GM12878 (cell line): ENCODE results near the gene ZNF880. TPM values are rescaled to one million over a fixed set of nuclear protein-coding genes. Genes with fewer than 3 reads are reported as not detected.

Experiments
- BCL3 ChIP-seq: IDR thresholded peaks from 2 replicates; pipeline ENCODE4 v1.6.1; 2011; ENCODE audit warnings: borderline replicate concordance, low read depth, mild to moderate bottlenecking, moderate library complexity, low read length; ENCODE audit not compliant: insufficient read depth, poor library complexity, severe bottlenecking
- CBFB ChIP-seq: IDR thresholded peaks from 2 replicates; pipeline ENCODE4 v1.6.1; 2016; ENCODE audit warnings: antibody characterized with exemption, low read depth
- CBX3 ChIP-seq: fragments of 200-600 bp; sonication (generic); IDR thresholded peaks from 2 replicates; pipeline ENCODE4 v1.6.1; 2016; ENCODE audit warnings: low read depth, borderline replicate concordance
- EGR1 ChIP-seq, 2 experiments: IDR thresholded peaks; 1 replicate in 1 of 2; 2 replicates in 1 of 2; pipeline ENCODE4 v1.6.1; 2011 to 2012; ENCODE audit warnings: low read depth in 2 of 2, low read length in 2 of 2, borderline replicate concordance in 1 of 2, mild to moderate bottlenecking in 1 of 2, moderate library complexity in 1 of 2
- GABPA ChIP-seq: IDR thresholded peaks from 2 replicates; pipeline ENCODE4 v1.6.1; 2014; ENCODE audit warnings: antibody characterized with exemption, low read depth, mild to moderate bottlenecking, inconsistent platforms
- IRF4 ChIP-seq: IDR thresholded peaks from 2 replicates; pipeline ENCODE4 v1.6.1; 2011; ENCODE audit warnings: low read depth, low read length
- MTA2 ChIP-seq: fragments of 450-650 bp; IDR thresholded peaks from 2 replicates; pipeline ENCODE4 v1.6.1; 2016; ENCODE audit warnings: low read depth, mild to moderate bottlenecking, moderate library complexity
- MXI1 ChIP-seq: fragments of 150-350 bp; IDR thresholded peaks from 2 replicates; pipeline ENCODE4 v1.6.1; 2011; ENCODE audit warnings: low read depth, mild to moderate bottlenecking, inconsistent platforms, low read length, improper control_type of control experiment
- PAX5 ChIP-seq: IDR thresholded peaks from 2 replicates; pipeline ENCODE4 v1.6.1; 2011; ENCODE audit warnings: low read depth, low read length, borderline replicate concordance
- POLR2A ChIP-seq: IDR thresholded peaks from 2 replicates; pipeline ENCODE4 v1.6.1; 2011; ENCODE audit warnings: low read depth, mild to moderate bottlenecking, low read length
- SIN3A ChIP-seq: IDR thresholded peaks from 2 replicates; pipeline ENCODE4 v1.6.1; 2012; ENCODE audit warnings: low read depth, low read length, improper control_type of control experiment
- SIX5 ChIP-seq: IDR thresholded peaks from 2 replicates; pipeline ENCODE4 v1.6.1; 2011; ENCODE audit warnings: mild to moderate bottlenecking, low read depth, low read length, moderate library complexity; ENCODE audit not compliant: severe bottlenecking
- SUPT20H ChIP-seq: IDR thresholded peaks from 2 replicates; pipeline ENCODE4 v1.6.1; 2011; ENCODE audit warnings: low read depth, mild to moderate bottlenecking, low read length, moderate library complexity, borderline replicate concordance; ENCODE audit not compliant: control insufficient read depth
- ZBED1 ChIP-seq: IDR thresholded peaks from 2 replicates; pipeline ENCODE4 v1.6.1; 2016; ENCODE audit warnings: borderline replicate concordance
- polyA plus RNA-seq, 11 experiments: library from polyadenylated mRNA; depleted of rRNA in 4 of 11; unstranded in 6 of 11; stranded (reverse) in 5 of 11; fragments of >200 nt; fragmentation: Nextera tagmentation in 4 of 11; fragmentation: Illumina TruSeq in 1 of 11; extraction: Ambion mirVana in 4 of 11; extraction: Trizol in 1 of 11; gene quantifications; 1 replicate in 1 of 11; 2 replicates in 10 of 11; pipeline versions ENCODE4 v1.2.1 to v1.2.3, GENCODE V29; 2011 to 2016; ENCODE audit warnings: inconsistent platforms in 2 of 11, missing spikeins in 2 of 11, low read depth in 1 of 11
- total RNA-seq, 4 experiments: library from RNA; depleted of rRNA in 3 of 4; stranded (reverse); fragments of >200 nt in 3 of 4; fragmentation: Illumina TruSeq in 1 of 4; extraction: Trizol in 1 of 4; gene quantifications; 2 replicates each; pipeline versions ENCODE4 v1.2.1 to v1.2.3, GENCODE V29; 2013 to 2021
- TF ChIP-seq, protein P1 (sequence below): IDR thresholded peaks from 2 replicates; pipeline ENCODE4 v1.6.1; 2012; ENCODE audit warnings: low read depth, low read length, improper control_type of control experiment
- TF ChIP-seq, protein P2 (sequence below): fragments of 150-350 bp; IDR thresholded peaks from 2 replicates; pipeline ENCODE4 v1.6.1; 2014; ENCODE audit warnings: mild to moderate bottlenecking, low read depth, low read length
- TF ChIP-seq, protein P3 (sequence below): fragments of 450-650 bp; IDR thresholded peaks from 2 replicates; pipeline ENCODE4 v1.6.1; 2014; ENCODE audit warnings: mild to moderate bottlenecking
- TF ChIP-seq, protein P4 (sequence below): IDR thresholded peaks from 2 replicates; pipeline ENCODE4 v1.6.1; 2012; ENCODE audit warnings: low read depth, low read length, improper control_type of control experiment
- TF ChIP-seq, protein P5 (sequence below): IDR thresholded peaks from 2 replicates; pipeline ENCODE4 v1.6.1; 2012; ENCODE audit warnings: low read length, inconsistent platforms
- TF ChIP-seq, protein P6 (sequence below): fragments of 450-650 bp; IDR thresholded peaks from 2 replicates; pipeline ENCODE4 v1.6.1; 2016; ENCODE audit warnings: mild to moderate bottlenecking

The ZNF880 gene
- total and polyA plus RNA-seq, 10 of the 15 experiments (the other 5 are each of a cell fraction or from before 2014, with no cell fraction given): 14.4 to 45.2 (median 21.9) TPM

- TF ChIP-seq, protein P1, sequence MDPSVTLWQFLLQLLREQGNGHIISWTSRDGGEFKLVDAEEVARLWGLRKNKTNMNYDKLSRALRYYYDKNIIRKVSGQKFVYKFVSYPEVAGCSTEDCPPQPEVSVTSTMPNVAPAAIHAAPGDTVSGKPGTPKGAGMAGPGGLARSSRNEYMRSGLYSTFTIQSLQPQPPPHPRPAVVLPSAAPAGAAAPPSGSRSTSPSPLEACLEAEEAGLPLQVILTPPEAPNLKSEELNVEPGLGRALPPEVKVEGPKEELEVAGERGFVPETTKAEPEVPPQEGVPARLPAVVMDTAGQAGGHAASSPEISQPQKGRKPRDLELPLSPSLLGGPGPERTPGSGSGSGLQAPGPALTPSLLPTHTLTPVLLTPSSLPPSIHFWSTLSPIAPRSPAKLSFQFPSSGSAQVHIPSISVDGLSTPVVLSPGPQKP: peak; percentile 66
- TF ChIP-seq SIX5 (no peak), MTA2 (no peak), POLR2A (peak; percentile 85), SUPT20H (no peak), CBX3 (no peak), IRF4 (no peak), BCL3 (no peak), GABPA (peak; percentile 93), EGR1 (IDR thresholded peaks at IDR 0.05; ENCODE audit: borderline replicate concordance in 1 of 2, low read depth in 2 of 2, low read length in 2 of 2) (peak in 1 of 2 experiments; percentile 43; a peak in 1 of 3 replicates), PAX5 (no peak), CBFB (0 out of 2 replicates have a peak, but pooled peaks have one; percentile 11), MXI1 (no peak), ZBED1 (no peak), SIN3A (peak; percentile 45; the same call in 1 of the 2 replicates)
- TF ChIP-seq, protein P2, sequence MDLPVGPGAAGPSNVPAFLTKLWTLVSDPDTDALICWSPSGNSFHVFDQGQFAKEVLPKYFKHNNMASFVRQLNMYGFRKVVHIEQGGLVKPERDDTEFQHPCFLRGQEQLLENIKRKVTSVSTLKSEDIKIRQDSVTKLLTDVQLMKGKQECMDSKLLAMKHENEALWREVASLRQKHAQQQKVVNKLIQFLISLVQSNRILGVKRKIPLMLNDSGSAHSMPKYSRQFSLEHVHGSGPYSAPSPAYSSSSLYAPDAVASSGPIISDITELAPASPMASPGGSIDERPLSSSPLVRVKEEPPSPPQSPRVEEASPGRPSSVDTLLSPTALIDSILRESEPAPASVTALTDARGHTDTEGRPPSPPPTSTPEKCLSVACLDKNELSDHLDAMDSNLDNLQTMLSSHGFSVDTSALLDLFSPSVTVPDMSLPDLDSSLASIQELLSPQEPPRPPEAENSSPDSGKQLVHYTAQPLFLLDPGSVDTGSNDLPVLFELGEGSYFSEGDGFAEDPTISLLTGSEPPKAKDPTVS: no peak
- TF ChIP-seq, protein P3, sequence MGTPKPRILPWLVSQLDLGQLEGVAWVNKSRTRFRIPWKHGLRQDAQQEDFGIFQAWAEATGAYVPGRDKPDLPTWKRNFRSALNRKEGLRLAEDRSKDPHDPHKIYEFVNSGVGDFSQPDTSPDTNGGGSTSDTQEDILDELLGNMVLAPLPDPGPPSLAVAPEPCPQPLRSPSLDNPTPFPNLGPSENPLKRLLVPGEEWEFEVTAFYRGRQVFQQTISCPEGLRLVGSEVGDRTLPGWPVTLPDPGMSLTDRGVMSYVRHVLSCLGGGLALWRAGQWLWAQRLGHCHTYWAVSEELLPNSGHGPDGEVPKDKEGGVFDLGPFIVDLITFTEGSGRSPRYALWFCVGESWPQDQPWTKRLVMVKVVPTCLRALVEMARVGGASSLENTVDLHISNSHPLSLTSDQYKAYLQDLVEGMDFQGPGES: no peak
- TF ChIP-seq, protein P4, sequence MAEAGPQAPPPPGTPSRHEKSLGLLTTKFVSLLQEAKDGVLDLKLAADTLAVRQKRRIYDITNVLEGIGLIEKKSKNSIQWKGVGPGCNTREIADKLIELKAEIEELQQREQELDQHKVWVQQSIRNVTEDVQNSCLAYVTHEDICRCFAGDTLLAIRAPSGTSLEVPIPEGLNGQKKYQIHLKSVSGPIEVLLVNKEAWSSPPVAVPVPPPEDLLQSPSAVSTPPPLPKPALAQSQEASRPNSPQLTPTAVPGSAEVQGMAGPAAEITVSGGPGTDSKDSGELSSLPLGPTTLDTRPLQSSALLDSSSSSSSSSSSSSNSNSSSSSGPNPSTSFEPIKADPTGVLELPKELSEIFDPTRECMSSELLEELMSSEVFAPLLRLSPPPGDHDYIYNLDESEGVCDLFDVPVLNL: no peak
- TF ChIP-seq, protein P5, sequence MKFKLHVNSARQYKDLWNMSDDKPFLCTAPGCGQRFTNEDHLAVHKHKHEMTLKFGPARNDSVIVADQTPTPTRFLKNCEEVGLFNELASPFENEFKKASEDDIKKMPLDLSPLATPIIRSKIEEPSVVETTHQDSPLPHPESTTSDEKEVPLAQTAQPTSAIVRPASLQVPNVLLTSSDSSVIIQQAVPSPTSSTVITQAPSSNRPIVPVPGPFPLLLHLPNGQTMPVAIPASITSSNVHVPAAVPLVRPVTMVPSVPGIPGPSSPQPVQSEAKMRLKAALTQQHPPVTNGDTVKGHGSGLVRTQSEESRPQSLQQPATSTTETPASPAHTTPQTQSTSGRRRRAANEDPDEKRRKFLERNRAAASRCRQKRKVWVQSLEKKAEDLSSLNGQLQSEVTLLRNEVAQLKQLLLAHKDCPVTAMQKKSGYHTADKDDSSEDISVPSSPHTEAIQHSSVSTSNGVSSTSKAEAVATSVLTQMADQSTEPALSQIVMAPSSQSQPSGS: no peak
- TF ChIP-seq, protein P6, sequence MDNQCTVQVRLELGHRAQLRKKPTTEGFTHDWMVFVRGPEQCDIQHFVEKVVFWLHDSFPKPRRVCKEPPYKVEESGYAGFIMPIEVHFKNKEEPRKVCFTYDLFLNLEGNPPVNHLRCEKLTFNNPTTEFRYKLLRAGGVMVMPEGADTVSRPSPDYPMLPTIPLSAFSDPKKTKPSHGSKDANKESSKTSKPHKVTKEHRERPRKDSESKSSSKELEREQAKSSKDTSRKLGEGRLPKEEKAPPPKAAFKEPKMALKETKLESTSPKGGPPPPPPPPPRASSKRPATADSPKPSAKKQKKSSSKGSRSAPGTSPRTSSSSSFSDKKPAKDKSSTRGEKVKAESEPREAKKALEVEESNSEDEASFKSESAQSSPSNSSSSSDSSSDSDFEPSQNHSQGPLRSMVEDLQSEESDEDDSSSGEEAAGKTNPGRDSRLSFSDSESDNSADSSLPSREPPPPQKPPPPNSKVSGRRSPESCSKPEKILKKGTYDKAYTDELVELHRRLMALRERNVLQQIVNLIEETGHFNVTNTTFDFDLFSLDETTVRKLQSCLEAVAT: peak; percentile 98
Measured at GRCh38 chr19:52397310-52398080, 27.8 kb downstream of the ZNF880 start, which contains the start of gene ZNF528 (continued).
